Trophoblast cell (in vitro differentiated cells and primary cell): ENCODE data around the gene ADAMTSL3.

ENCODE experiments used
- DNase-seq, 2 donors: peaks; one replicate each; pipeline ENCODE4 v3.0.0-alpha.2; 2016
- H2AFZ ChIP-seq: 2 replicates; pipeline ENCODE4 v1.6.1; 2013; ENCODE audit warnings: low read length, moderate library complexity, mild to moderate bottlenecking; ENCODE audit not compliant: insufficient read depth, poor library complexity
- H2AK5ac ChIP-seq: 2 replicates; pipeline ENCODE4 v1.6.1; 2013; ENCODE audit warnings: mild to moderate bottlenecking, low read length
- H2BK120ac ChIP-seq: 2 replicates; pipeline ENCODE4 v1.6.1; 2013; ENCODE audit warnings: low read length, mild to moderate bottlenecking, moderate library complexity; ENCODE audit not compliant: insufficient read depth, poor library complexity
- H2BK12ac ChIP-seq: 2 replicates; pipeline ENCODE4 v1.6.1; 2013; ENCODE audit warnings: mild to moderate bottlenecking, low read length, moderate library complexity
- H2BK5ac ChIP-seq: 2 replicates; pipeline ENCODE4 v1.6.1; 2013; ENCODE audit warnings: low read length, low read depth, moderate library complexity, mild to moderate bottlenecking; ENCODE audit not compliant: poor library complexity
- H3K14ac ChIP-seq: 2 replicates; pipeline ENCODE4 v1.6.1; 2013; ENCODE audit warnings: mild to moderate bottlenecking, low read length
- H3K18ac ChIP-seq: 2 replicates; pipeline ENCODE4 v1.6.1; 2013; ENCODE audit warnings: mild to moderate bottlenecking, low read length
- H3K23ac ChIP-seq: 2 replicates; pipeline ENCODE4 v1.6.1; 2013; ENCODE audit warnings: low read length
- H3K27ac ChIP-seq: 2 replicates; pipeline ENCODE4 v1.5.1; 2013; ENCODE audit warnings: low read depth, mild to moderate bottlenecking, inconsistent platforms, low read length, moderate library complexity
- H3K27me3 ChIP-seq: 2 replicates; pipeline ENCODE4 v1.6.1; 2013; ENCODE audit warnings: inconsistent platforms, mild to moderate bottlenecking, low read length, moderate library complexity; ENCODE audit not compliant: insufficient read depth
- H3K36me3 ChIP-seq, 2 experiments: 1 replicate in 1 of 2; 2 replicates in 1 of 2; pipeline ENCODE4 v1.6.1; 2013; ENCODE audit warnings: low read length in 2 of 2, mild to moderate bottlenecking in 2 of 2, moderate library complexity in 1 of 2; ENCODE audit not compliant: insufficient read depth in 2 of 2, control insufficient read depth in 1 of 2
- H3K4ac ChIP-seq: 2 replicates; pipeline ENCODE4 v1.6.1; 2013; ENCODE audit warnings: low read depth, mild to moderate bottlenecking, low read length, moderate library complexity
- H3K4me1 ChIP-seq, 2 experiments: 1 replicate in 1 of 2; 2 replicates in 1 of 2; pipeline ENCODE4 v1.6.1; 2013; ENCODE audit warnings: low read length in 2 of 2, mild to moderate bottlenecking in 2 of 2, moderate library complexity in 1 of 2; ENCODE audit not compliant: insufficient read depth in 2 of 2, control insufficient read depth in 1 of 2
- H3K4me2 ChIP-seq: 2 replicates; pipeline ENCODE4 v1.6.1; 2013; ENCODE audit warnings: inconsistent platforms, mild to moderate bottlenecking, low read length, moderate library complexity
- H3K4me3 ChIP-seq: 2 replicates; pipeline ENCODE4 v1.5.1; 2013; ENCODE audit warnings: mild to moderate bottlenecking, low read depth, low read length, inconsistent platforms
- H3K79me1 ChIP-seq: one replicate; pipeline ENCODE4 v1.6.1; 2013; ENCODE audit warnings: low read length
- H3K79me2 ChIP-seq: 2 replicates; pipeline ENCODE4 v1.6.1; 2013; ENCODE audit warnings: low read length, mild to moderate bottlenecking; ENCODE audit not compliant: control insufficient read depth, insufficient read depth, poor library complexity
- H3K9ac ChIP-seq: 2 replicates; pipeline ENCODE4 v1.6.1; 2013; ENCODE audit warnings: mild to moderate bottlenecking, low read length
- H3K9me3 ChIP-seq: 2 replicates; pipeline ENCODE4 v1.6.1; 2013; ENCODE audit warnings: low read depth, mild to moderate bottlenecking, control low read depth, inconsistent platforms, low read length; ENCODE audit not compliant: insufficient read depth
- H4K12ac ChIP-seq: 2 replicates; pipeline ENCODE4 v1.6.1; 2013; ENCODE audit warnings: low read depth, mild to moderate bottlenecking, low read length, moderate library complexity
- H4K8ac ChIP-seq: 2 replicates; pipeline ENCODE4 v1.6.1; 2013; ENCODE audit warnings: low read depth, mild to moderate bottlenecking, low read length, moderate library complexity
- H4K91ac ChIP-seq: one replicate; pipeline ENCODE4 v1.6.1; 2013; ENCODE audit warnings: low read depth, mild to moderate bottlenecking, low read length, moderate library complexity
- WGBS: extraction: QIAGEN DNeasy Blood & Tissue Kit; methylation state at CpG from one replicate; pipeline ENCODE4 v1.1.7; 2013; ENCODE audit warnings: missing lambda C conversion rate; ENCODE audit not compliant: insufficient read length, insufficient coverage; ENCODE audit errors: extremely low coverage; 5-methylcytosine and 5-hydroxymethylcytosine counted together

The ADAMTSL3 gene

DNA sequence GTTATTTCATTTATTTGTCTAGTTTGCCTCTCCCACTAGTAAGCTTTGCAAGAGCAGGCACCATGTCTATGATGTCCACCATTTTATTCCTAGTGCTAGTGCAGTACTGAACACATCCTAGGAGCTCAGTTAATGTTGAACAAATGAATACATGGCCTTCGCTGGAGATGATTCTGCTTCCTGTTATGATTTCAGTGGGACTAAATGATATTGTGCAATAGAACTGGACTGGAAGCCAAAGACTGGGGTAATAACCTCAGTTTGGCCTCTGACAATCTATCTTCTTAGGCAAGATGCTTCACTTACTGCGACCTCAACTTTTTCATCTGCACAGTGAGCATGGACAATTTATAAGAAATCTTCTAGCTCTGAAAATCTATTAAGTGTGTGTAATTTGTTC is 191.3 kb downstream of the ADAMTSL3 start:
- WGBS: no CpG with 5 or more reads among the region's 2 CpGs
- Histone ChIP-seq H2BK120ac (no peak overlapping the region), H3K36me3 (no peaks in the 10 kb centered on the region), H2AFZ (no peak overlapping the region), H3K4ac (no peak overlapping the region), H2BK5ac (no peak overlapping the region), H3K9ac (no peak overlapping the region), H3K4me1 (no peaks in the 10 kb centered on the region), H3K27me3 (no peaks in the 10 kb centered on the region), H3K4me2 (no peak overlapping the region), H3K9me3 (no peaks in the 10 kb centered on the region), H3K23ac (no peak overlapping the region), H2BK12ac (no peak overlapping the region), H4K12ac (no peak overlapping the region), H3K14ac (no peak overlapping the region), H3K79me1 (no peaks in the 10 kb centered on the region), H3K4me3 (no peak overlapping the region), H3K79me2 (no peaks in the 10 kb centered on the region), H3K27ac (no peak overlapping the region), H2AK5ac (no peak overlapping the region), H3K18ac (no peak overlapping the region), H4K91ac (no peak overlapping the region), H4K8ac (no peak overlapping the region)
- DNase-seq: no peak

- Histone ChIP-seq H2BK12ac (no peak overlapping the region), H4K12ac (no peak overlapping the region), H2BK120ac (no peak overlapping the region), H3K18ac (no peak overlapping the region), H3K36me3 (no peaks in the 10 kb centered on the region), H4K91ac (no peak overlapping the region), H2AFZ (no peak overlapping the region), H4K8ac (no peak overlapping the region), H3K4me1 (no peaks in the 10 kb centered on the region), H3K9me3 (no peaks in the 10 kb centered on the region), H3K79me1 (no peaks in the 10 kb centered on the region), H3K4ac (no peak overlapping the region), H2AK5ac (no peak overlapping the region), H3K23ac (no peak overlapping the region), H3K27ac (no peak overlapping the region), H3K14ac (no peak overlapping the region), H3K4me3 (no peak overlapping the region), H3K27me3 (no peaks in the 10 kb centered on the region), H2BK5ac (no peak overlapping the region), H3K79me2 (no peaks in the 10 kb centered on the region), H3K4me2 (no peak overlapping the region), H3K9ac (no peak overlapping the region)
- DNase-seq: peak; percentile 80 to 97
- WGBS: no CpG with 5 or more reads among the region's 3 CpGs
Measured at GRCh38 chr15:83846847-83847246, 192.9 kb downstream of the ADAMTSL3 start.

DNA sequence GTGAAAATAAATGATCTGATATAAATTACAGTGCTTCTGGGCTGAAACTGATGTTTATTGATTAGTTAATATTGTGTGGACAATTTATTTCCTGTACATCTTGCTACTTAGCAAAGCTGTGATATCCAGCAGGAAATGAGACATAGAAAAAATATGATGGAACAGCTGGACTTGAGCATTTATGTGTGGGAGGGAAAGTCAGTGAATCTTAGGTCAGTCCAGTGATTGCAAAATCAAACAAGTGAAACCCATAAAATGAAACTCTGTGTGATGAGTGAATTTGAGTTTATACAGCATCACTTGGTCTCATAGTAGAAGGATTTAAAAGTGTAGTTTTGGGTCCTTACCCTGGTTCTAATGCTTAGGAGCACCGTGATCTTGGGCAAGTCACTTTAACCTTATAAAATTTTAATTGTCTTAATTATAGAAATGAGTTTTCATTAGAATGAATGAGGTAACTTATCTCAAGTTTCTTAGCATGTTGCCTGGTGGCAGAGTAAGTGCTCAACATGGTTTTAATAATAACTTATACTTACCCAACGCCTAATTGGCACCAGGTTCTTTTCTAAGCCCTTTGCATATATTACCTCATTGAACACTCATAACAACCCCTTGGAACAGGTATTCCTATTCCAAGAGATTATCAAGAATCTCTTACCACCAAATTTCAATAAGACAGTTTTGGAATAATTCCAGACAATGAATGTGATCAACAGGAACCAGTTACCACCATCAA is 194.6 kb downstream of the ADAMTSL3 start:
- Histone ChIP-seq H3K27ac (no peak overlapping the region), H3K14ac (no peak overlapping the region), H3K36me3 (no peaks in the 10 kb centered on the region), H3K4me2 (no peak overlapping the region), H2AK5ac (no peak overlapping the region), H3K23ac (no peak overlapping the region), H3K9ac (no peak overlapping the region), H4K12ac (no peak overlapping the region), H3K79me2 (no peaks in the 10 kb centered on the region), H4K8ac (no peak overlapping the region), H2BK5ac (no peak overlapping the region), H3K4ac (no peak overlapping the region), H2BK120ac (no peak overlapping the region), H3K79me1 (no peaks in the 10 kb centered on the region), H4K91ac (no peak overlapping the region), H3K9me3 (no peaks in the 10 kb centered on the region), H3K4me3 (no peak overlapping the region), H3K4me1 (no peaks in the 10 kb centered on the region), H2AFZ (no peak overlapping the region), H3K18ac (no peak overlapping the region), H2BK12ac (no peak overlapping the region), H3K27me3 (no peaks in the 10 kb centered on the region)
- no CpG with 5 or more reads among the region's 2 CpGs for WGBS
- peak in 1 of 2 donors; percentile 68 for DNase-seq

GRCh38 chr15:83850015-83850414 is 196.1 kb downstream of the ADAMTSL3 start:
- no peak overlapping the region for H3K4me2 ChIP-seq
- no peak overlapping the region for H2AFZ ChIP-seq
- no peaks in the 10 kb centered on the region for H3K79me2 ChIP-seq
- no peak overlapping the region for H2BK5ac ChIP-seq
- no peak overlapping the region for H2AK5ac ChIP-seq
- no peak overlapping the region for H4K12ac ChIP-seq
- H3K4me3 ChIP-seq: no peak overlapping the region
- no peak overlapping the region for H4K8ac ChIP-seq
- no peak overlapping the region for H3K9ac ChIP-seq
- H3K36me3 ChIP-seq: no peaks in the 10 kb centered on the region
- no peaks in the 10 kb centered on the region for H3K79me1 ChIP-seq
- H4K91ac ChIP-seq: no peak overlapping the region
- no peak overlapping the region for H3K23ac ChIP-seq
- H3K4me1 ChIP-seq: no peaks in the 10 kb centered on the region
- H3K9me3 ChIP-seq: no peaks in the 10 kb centered on the region
- no peak overlapping the region for H3K14ac ChIP-seq
- no peak overlapping the region for H3K18ac ChIP-seq
- no peak overlapping the region for H3K4ac ChIP-seq
- H3K27me3 ChIP-seq: no peaks in the 10 kb centered on the region
- DNase-seq: no peak
- no peak overlapping the region for H2BK120ac ChIP-seq
- WGBS: no CpG with 5 or more reads among the region's 5 CpGs
- H3K27ac ChIP-seq: no peak overlapping the region
- H2BK12ac ChIP-seq: no peak overlapping the region
